ENCODE results near the gene LLCFC1. TPM values are rescaled to one million over a fixed set of nuclear protein-coding genes. Genes with fewer than 3 reads are reported as not detected.

LLCFC1 gene
- total and polyA plus RNA-seq, 10 donors: 0.18 TPM; not detected in 9

DNA sequence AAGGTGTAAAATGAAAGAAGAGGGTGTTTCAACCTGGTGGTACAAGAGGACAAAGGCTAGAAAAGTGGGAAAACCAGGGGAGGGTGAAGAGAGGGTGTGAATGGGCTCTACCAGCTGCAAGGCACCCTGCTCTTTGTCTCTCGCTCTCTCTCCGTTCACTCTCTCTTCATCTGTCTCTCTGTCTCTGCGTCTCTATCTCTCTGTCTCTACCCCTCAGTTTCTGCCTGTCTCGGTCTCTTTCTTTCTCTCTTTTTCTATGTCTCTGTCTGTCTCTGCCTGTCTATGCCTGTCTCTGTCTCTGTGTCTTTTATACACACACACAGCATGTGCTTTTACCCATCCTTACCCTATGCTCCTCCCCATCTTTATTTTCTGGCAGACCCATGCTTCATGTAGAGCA, 673 bp upstream of the LLCFC1 start:
- Histone ChIP-seq H3K36me3 (no peaks in the 10 kb centered on the region), H3K27ac (no peak overlapping the region), H3K9me3 (no peaks in the 10 kb centered on the region), H3K27me3 (replicated peaks in 1 of 7) (peaks cover 0 to 10% (median 0%) of the 10 kb centered on the region in 7 donors), H3K4me1 (peaks cover 0 to 13% (median 0%) of the 10 kb centered on the region in 6 donors), H3K4me3 (no peak overlapping the region)
- DNase-seq: no peak
- intact Hi-C loops (cut with DNase I; ENCODE audit: low total_unique reads): no loop called here
- 90 to 98% (median 93%) methylated on average over 4 of the region's 4 CpGs for WGBS, 5 donors
- TF ChIP-seq POLR2A (IDR thresholded peaks at IDR 0.05) (no peak), POLR2AphosphoS5 (IDR thresholded peaks at IDR 0.05) (no peak)
- TF ChIP-seq, protein P1, sequence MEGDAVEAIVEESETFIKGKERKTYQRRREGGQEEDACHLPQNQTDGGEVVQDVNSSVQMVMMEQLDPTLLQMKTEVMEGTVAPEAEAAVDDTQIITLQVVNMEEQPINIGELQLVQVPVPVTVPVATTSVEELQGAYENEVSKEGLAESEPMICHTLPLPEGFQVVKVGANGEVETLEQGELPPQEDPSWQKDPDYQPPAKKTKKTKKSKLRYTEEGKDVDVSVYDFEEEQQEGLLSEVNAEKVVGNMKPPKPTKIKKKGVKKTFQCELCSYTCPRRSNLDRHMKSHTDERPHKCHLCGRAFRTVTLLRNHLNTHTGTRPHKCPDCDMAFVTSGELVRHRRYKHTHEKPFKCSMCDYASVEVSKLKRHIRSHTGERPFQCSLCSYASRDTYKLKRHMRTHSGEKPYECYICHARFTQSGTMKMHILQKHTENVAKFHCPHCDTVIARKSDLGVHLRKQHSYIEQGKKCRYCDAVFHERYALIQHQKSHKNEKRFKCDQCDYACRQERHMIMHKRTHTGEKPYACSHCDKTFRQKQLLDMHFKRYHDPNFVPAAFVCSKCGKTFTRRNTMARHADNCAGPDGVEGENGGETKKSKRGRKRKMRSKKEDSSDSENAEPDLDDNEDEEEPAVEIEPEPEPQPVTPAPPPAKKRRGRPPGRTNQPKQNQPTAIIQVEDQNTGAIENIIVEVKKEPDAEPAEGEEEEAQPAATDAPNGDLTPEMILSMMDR (IDR thresholded peaks at IDR 0.05 in 8 of 11, conservative IDR thresholded peaks at IDR 0.05 in 3 of 11): no peak

DNA sequence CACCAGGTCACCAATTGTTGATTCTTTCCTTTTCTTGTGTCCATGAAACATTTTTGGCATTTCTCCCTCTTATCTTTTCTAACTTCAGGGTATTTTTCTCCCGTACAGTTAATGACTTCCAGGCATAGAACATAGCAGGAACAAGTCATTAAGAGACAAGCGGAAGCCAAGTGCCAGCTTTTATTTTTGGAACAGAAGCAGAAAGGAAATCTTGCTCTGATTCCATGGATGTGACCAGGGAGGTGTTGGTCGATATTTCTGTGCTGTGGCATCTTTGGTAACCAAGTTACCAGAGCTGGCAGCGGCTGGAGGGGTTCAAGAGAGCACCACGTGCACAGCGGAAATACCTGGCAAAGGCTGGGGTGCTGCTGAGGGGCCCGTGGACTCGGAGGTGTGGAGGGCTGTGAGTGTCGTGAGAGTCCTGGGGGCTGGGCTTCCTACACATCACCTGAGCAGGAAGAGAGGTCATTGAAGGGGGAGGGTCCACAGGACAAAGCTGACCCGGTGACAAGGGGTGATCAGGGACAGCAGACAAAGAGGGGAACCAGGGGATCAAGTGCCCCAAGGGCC, 1.8 kb downstream of the LLCFC1 start:
- intact Hi-C loops (cut with DNase I; ENCODE audit: low total_unique reads): no loop called here
- H3K9me3 ChIP-seq: no peaks in the 10 kb centered on the region
- H3K4me3 ChIP-seq: no peak overlapping the region
- TF ChIP-seq POLR2A (IDR thresholded peaks at IDR 0.05): no peak
- TF ChIP-seq, protein P1 (IDR thresholded peaks at IDR 0.05 in 8 of 11, conservative IDR thresholded peaks at IDR 0.05 in 3 of 11): no peak
- TF ChIP-seq POLR2AphosphoS5 (IDR thresholded peaks at IDR 0.05): no peak
- no peaks in the 10 kb centered on the region for H3K36me3 ChIP-seq
- no peak for DNase-seq
- H3K27me3 ChIP-seq (replicated peaks in 1 of 7): peaks cover 0 to 8% (median 0%) of the 10 kb centered on the region in 7 donors
- H3K4me1 ChIP-seq: peaks cover 0 to 13% (median 0%) of the 10 kb centered on the region in 6 donors
- 52 to 68% (median 60%) methylated on average over 10 of the region's 10 CpGs for WGBS, 5 donors
- no peak overlapping the region for H3K27ac ChIP-seq

DNA sequence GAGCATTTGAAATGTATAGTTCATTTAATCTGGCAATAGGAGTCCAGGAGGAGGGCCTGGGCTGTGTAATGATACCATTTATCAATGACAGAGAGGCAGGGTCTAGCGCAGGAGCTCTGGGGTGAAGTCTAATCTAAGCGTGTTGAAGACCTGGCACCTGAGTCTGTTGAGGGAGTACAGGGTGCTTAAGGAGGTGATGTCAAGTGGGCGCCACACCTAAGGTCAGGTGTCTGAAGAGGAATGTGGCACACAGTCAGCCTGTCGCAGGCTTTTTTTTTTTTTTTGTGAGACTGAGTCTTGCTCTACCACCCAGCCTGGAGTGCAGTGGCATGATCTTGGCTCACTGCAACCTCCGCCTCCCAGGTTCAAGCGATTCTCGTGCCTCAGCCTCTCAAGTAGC, 2.3 kb downstream of the LLCFC1 start:
- Histone ChIP-seq H3K27ac (no peak overlapping the region), H3K9me3 (no peaks in the 10 kb centered on the region), H3K4me1 (peaks cover 0 to 13% (median 0%) of the 10 kb centered on the region in 6 donors), H3K4me3 (no peak overlapping the region), H3K36me3 (no peaks in the 10 kb centered on the region), H3K27me3 (replicated peaks in 1 of 7) (peaks cover 0 to 4% (median 0%) of the 10 kb centered on the region in 7 donors)
- 85 to 92% (median 88%) methylated on average over 7 of the region's 7 CpGs for WGBS, 5 donors
- intact Hi-C loops (cut with DNase I; ENCODE audit: low total_unique reads): no loop called here
- TF ChIP-seq POLR2A (IDR thresholded peaks at IDR 0.05) (no peak), POLR2AphosphoS5 (IDR thresholded peaks at IDR 0.05) (no peak)
- TF ChIP-seq, protein P1 (IDR thresholded peaks at IDR 0.05 in 8 of 11, conservative IDR thresholded peaks at IDR 0.05 in 3 of 11): no peak
- no peak for DNase-seq

DNA sequence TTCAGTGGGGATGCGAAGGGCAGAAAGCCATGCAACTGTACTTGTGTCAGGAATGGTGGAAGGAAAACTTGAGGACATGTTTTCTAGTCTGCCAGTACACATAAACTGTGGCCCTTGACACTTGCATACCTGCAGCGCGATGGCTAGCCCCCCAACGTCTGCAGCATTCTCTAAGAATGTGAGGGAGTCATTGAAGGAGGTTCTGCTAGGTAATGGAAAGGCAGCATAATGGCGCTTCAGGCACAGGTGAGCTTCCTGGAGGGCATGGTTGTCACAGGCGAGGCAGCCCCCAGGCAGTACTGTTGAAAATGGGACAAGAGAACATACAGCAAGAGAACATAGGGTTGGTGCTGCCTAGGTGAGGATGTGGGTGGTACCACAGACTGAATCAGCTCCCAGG, 3.5 kb downstream of the LLCFC1 start:
- Histone ChIP-seq H3K36me3 (no peaks in the 10 kb centered on the region), H3K4me3 (no peak overlapping the region), H3K9me3 (no peaks in the 10 kb centered on the region), H3K27me3 (replicated peaks in 1 of 7) (no peaks in the 10 kb centered on the region), H3K4me1 (peaks cover 0 to 13% (median 0%) of the 10 kb centered on the region in 6 donors), H3K27ac (no peak overlapping the region)
- TF ChIP-seq POLR2A (IDR thresholded peaks at IDR 0.05): no peak
- no peak for TF ChIP-seq POLR2AphosphoS5 (IDR thresholded peaks at IDR 0.05)
- TF ChIP-seq, protein P1 (IDR thresholded peaks at IDR 0.05 in 8 of 11, conservative IDR thresholded peaks at IDR 0.05 in 3 of 11): no peak
- no peak for DNase-seq
- intact Hi-C loops (cut with DNase I; ENCODE audit: low total_unique reads): no loop called here
- 86 to 98% (median 91%) methylated on average over 6 of the region's 6 CpGs for WGBS, 5 donors
